OCI-LY3 (cell line): ENCODE measurements around the gene PSME2.

Experiments
- EZH2phosphoT487 ChIP-seq: fragments of 200-600 bp; shearing (Covaris generic); IDR thresholded peaks from 2 replicates; pipeline ENCODE4 v1.6.1; 2018; ENCODE audit warnings: antibody characterized with exemption, mixed run types, low read depth
- TF ChIP-seq, protein P1 (sequence below): fragments of 200-600, 300-600 bp; sonication (generic); IDR thresholded peaks from 2 replicates; pipeline ENCODE4 v1.5.1; 2014; ENCODE audit warnings: antibody characterized with exemption, low read length, low read depth

DNA sequence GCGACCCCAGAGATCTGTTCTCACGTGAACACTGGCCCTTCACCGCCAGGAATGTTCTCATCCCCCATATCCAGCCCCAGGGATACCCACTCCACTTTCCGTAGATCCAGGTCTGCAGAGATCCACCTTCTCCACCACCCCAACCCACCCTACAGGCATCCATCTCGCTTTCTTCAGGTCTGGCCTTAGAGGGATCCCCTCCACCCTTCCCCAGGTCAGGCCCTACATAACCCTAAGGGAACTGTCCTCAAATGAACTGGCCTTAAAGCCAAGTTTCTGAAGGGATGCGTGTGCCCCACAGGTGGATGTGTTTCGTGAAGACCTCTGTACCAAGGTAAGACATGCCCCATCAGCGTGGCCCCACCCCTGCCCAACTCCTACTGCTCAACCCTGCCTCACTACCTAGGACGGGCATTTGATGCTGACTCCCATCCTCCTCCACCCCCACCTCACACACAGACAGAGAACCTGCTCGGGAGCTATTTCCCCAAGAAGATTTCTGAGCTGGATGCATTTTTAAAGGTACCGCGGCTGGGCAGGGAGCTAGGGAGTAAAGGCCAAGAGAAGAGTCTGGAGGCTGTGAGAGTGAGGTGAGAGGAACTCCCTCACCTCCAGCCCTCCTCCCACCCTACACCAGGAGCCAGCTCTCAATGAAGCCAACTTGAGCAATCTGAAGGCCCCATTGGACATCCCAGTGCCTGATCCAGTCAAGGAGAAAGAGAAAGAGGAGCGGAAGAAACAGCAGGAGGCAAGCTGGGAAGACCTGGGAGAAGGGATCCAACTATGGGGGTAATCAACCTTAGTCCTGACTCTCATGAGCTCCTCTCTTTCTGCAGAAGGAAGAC lies 9.5 kb downstream of the PSME2 start:
- TF ChIP-seq, protein P1, sequence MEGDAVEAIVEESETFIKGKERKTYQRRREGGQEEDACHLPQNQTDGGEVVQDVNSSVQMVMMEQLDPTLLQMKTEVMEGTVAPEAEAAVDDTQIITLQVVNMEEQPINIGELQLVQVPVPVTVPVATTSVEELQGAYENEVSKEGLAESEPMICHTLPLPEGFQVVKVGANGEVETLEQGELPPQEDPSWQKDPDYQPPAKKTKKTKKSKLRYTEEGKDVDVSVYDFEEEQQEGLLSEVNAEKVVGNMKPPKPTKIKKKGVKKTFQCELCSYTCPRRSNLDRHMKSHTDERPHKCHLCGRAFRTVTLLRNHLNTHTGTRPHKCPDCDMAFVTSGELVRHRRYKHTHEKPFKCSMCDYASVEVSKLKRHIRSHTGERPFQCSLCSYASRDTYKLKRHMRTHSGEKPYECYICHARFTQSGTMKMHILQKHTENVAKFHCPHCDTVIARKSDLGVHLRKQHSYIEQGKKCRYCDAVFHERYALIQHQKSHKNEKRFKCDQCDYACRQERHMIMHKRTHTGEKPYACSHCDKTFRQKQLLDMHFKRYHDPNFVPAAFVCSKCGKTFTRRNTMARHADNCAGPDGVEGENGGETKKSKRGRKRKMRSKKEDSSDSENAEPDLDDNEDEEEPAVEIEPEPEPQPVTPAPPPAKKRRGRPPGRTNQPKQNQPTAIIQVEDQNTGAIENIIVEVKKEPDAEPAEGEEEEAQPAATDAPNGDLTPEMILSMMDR = no peak
- TF ChIP-seq EZH2phosphoT487 = no peak
